Osteocyte (in vitro differentiated cells): ENCODE data around the gene PSEN1. TPM values are rescaled to one million over a fixed set of nuclear protein-coding genes. Genes with fewer than 3 reads are reported as not detected.

Experiments used
- DNase-seq: peaks from one replicate; pipeline ENCODE4 v3.0.0; 2021; ENCODE audit warnings: mixed read lengths; ENCODE audit not compliant: unreplicated experiment; ENCODE audit errors: extremely low spot score
- H3K27ac Mint-ChIP-seq: one replicate; pipeline ENCODE4 v1.8.0; 2021; ENCODE audit warnings: mild to moderate bottlenecking, mixed read lengths; ENCODE audit not compliant: unreplicated experiment
- H3K27me3 Mint-ChIP-seq: one replicate; pipeline ENCODE4 v1.8.0; 2021; ENCODE audit warnings: mixed read lengths; ENCODE audit not compliant: unreplicated experiment
- H3K36me3 Mint-ChIP-seq: one replicate; pipeline ENCODE4 v1.8.0; 2021; ENCODE audit warnings: mixed read lengths; ENCODE audit not compliant: unreplicated experiment
- H3K4me1 Mint-ChIP-seq: one replicate; pipeline ENCODE4 v1.8.0; 2021; ENCODE audit warnings: mixed read lengths; ENCODE audit not compliant: unreplicated experiment
- H3K4me3 Mint-ChIP-seq: one replicate; pipeline ENCODE4 v1.8.0; 2021; ENCODE audit warnings: mild to moderate bottlenecking, moderate library complexity, mixed read lengths; ENCODE audit not compliant: unreplicated experiment
- H3K9me3 Mint-ChIP-seq: one replicate; pipeline ENCODE4 v1.8.0; 2021; ENCODE audit warnings: mixed read lengths; ENCODE audit not compliant: unreplicated experiment
- CTCF ChIP-seq: fragments of 200-600 bp; sonication (generic); IDR thresholded peaks from 2 replicates; pipeline ENCODE4 v1.5.0; 2021; ENCODE audit warnings: antibody characterized with exemption, mild to moderate bottlenecking, moderate library complexity
- total RNA-seq: library from RNA; stranded (reverse); gene quantifications from 2 replicates; pipeline ENCODE4 v1.2.1, GENCODE V29; 2021

The PSEN1 gene
- total RNA-seq, 1 donor from 2014 or later, result 64.4 TPM

DNA sequence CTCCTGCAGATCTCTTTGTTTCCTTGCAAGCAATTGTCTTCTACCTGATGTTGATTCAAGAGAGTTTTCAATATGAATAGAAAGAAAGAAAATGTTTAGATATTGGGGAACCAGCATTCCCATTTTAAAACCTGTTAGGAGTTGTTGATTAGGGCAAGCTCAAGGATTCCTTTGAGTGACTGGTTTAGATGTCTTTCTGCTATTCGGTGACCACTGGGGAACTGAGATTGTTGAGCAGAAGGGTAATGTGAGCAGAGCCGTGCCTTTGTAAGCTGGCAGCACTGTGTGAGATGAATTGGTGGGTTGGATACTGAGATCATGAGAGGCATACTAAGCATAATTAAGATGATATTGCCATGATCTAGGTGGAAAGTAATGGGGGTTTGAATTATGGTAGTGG lies 61.9 kb downstream of the PSEN1 start:
- TF ChIP-seq CTCF, result no peak
- no peaks in the 10 kb centered on the region for H3K9me3 Mint-ChIP-seq
- H3K4me3 Mint-ChIP-seq, result no peak overlapping the region
- DNase-seq, result no peak
- H3K4me1 Mint-ChIP-seq, result no peaks in the 10 kb centered on the region
- H3K27me3 Mint-ChIP-seq, result no peaks in the 10 kb centered on the region
- H3K36me3 Mint-ChIP-seq, result peaks cover 59% of the 10 kb centered on the region
- H3K27ac Mint-ChIP-seq, result no peak overlapping the region

- Mint-ChIP-seq H3K27ac (no peak overlapping the region), H3K36me3 (peaks cover 57% of the 10 kb centered on the region), H3K4me1 (no peaks in the 10 kb centered on the region), H3K4me3 (no peak overlapping the region), H3K9me3 (no peaks in the 10 kb centered on the region), H3K27me3 (no peaks in the 10 kb centered on the region)
- TF ChIP-seq CTCF, result no peak
- no peak for DNase-seq
These were observed 67.2 kb downstream of the PSEN1 start for GRCh38 chr14:73203527-73203926.

GRCh38 chr14:73207615-73208014 lies 71.3 kb downstream of the PSEN1 start:
- Mint-ChIP-seq H3K27me3 (no peaks in the 10 kb centered on the region), H3K27ac (no peak overlapping the region), H3K36me3 (peaks cover 36% of the 10 kb centered on the region), H3K4me3 (no peak overlapping the region), H3K9me3 (no peaks in the 10 kb centered on the region), H3K4me1 (peaks cover 23% of the 10 kb centered on the region)
- no peak for TF ChIP-seq CTCF
- DNase-seq, result no peak

DNA sequence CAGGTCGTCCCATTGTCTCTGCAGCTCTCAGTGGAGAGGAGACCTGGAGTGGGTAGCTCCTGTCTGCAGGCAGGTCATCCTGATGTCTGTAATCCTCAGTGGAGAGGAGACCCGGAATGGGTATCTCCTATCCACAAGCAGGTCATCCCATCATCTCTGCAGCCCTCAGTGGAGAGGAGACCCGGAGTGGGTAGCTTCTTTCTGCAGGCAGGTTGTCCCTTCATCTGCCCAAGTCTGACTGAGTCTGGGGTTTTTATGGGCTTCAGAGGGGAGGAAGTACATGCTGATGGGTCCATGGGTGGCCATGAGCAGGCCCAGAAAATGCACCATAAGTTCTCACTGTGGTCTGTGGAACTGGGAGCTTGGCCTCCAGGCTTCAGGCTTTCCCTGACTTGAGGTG lies 72.1 kb downstream of the PSEN1 start:
- Mint-ChIP-seq H3K9me3 (no peaks in the 10 kb centered on the region), H3K4me3 (no peak overlapping the region), H3K27me3 (no peaks in the 10 kb centered on the region), H3K36me3 (peaks cover 37% of the 10 kb centered on the region), H3K27ac (no peak overlapping the region), H3K4me1 (peaks cover 23% of the 10 kb centered on the region)
- DNase-seq, result no peak
- TF ChIP-seq CTCF, result no peak

- no peak for TF ChIP-seq CTCF
- DNase-seq, result no peak
- no peaks in the 10 kb centered on the region for H3K27me3 Mint-ChIP-seq
- H3K27ac Mint-ChIP-seq, result no peak overlapping the region
- H3K9me3 Mint-ChIP-seq, result no peaks in the 10 kb centered on the region
- peaks cover 38% of the 10 kb centered on the region for H3K36me3 Mint-ChIP-seq
- H3K4me3 Mint-ChIP-seq, result no peak overlapping the region
- peaks cover 23% of the 10 kb centered on the region for H3K4me1 Mint-ChIP-seq
These were observed 72.5 kb downstream of the PSEN1 start for GRCh38 chr14:73208846-73209245.
